ENCODE results near the gene GCGR. TPM values are rescaled to one million over a fixed set of nuclear protein-coding genes. Genes with fewer than 3 reads are reported as not detected.
A peak's percentile ranks its signal among the peaks of the same experiment; 100 is the strongest.

The GCGR gene
- total RNA-seq, 4 donors from 2014 or later = 1.8 to 14.7 (median 8.1) TPM

- Histone ChIP-seq H3K9me3 (no peaks in the 10 kb centered on the region), H3K27me3 (no peaks in the 10 kb centered on the region), H3K4me3 (no peak overlapping the region), H3K27ac (no peak overlapping the region), H3K36me3 (peaks cover 0 to 47% (median 0%) of the 10 kb centered on the region in 3 donors), H3K4me1 (peaks cover 0 to 47% (median 6%) of the 10 kb centered on the region in 4 donors)
- DNase-seq (ENCODE audit: low spot score in 2 of 2) = no peak
- 63 to 87% methylated on average over 5 to 9 of the region's 11 CpGs for WGBS, 2 donors
- no peak for TF ChIP-seq EP300 (IDR thresholded peaks at IDR 0.05)
- TF ChIP-seq POLR2A (IDR thresholded peaks at IDR 0.05) = no peak
- TF ChIP-seq CTCF (IDR thresholded peaks at IDR 0.05) = no peak
Measured at GRCh38 chr17:81824595-81824994, 20.6 kb downstream of the GCGR start.

DNA sequence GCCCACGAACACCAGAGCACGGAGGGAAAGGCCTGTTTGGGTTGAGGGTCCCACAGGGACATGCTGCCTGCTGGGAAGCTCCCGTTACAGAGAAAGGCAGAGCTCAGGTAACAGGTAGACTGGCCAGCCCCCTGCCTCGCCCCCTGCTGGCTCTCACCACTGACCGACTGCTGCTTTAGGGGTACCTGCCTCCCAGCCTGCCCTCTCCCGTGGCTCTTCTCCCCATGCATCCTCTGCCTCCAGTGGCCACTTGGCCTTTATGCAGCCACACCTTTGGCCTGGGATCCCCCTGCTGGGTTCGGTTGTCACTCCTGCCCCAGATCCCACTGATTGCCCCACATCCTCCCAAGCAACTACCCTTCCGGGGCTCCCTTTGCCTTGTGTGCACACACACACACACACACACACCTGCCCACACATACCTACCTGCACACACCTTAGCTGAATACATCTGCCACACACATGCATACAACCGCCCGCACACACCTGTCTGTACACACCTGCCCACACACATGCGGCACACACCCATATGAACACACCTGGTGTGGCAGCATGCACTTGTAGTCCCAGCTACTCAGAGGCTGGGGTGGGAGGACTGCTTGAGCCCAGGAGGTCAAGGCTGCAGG is 22.0 kb downstream of the GCGR start:
- no peak overlapping the region for H3K27ac ChIP-seq
- peaks cover 0 to 52% (median 0%) of the 10 kb centered on the region in 3 donors for H3K36me3 ChIP-seq
- H3K4me1 ChIP-seq = peaks cover 0 to 55% (median 6%) of the 10 kb centered on the region in 4 donors
- H3K9me3 ChIP-seq = no peaks in the 10 kb centered on the region
- H3K27me3 ChIP-seq = no peaks in the 10 kb centered on the region
- TF ChIP-seq POLR2A (IDR thresholded peaks at IDR 0.05) (no peak), EP300 (IDR thresholded peaks at IDR 0.05) (no peak), CTCF (IDR thresholded peaks at IDR 0.05) (no peak)
- no peak overlapping the region for H3K4me3 ChIP-seq
- DNase-seq (ENCODE audit: low spot score in 2 of 2) = no peak
- WGBS, 2 donors = 81 to 83% methylated on average over 11 of the region's 11 CpGs

GRCh38 chr17:81828656-81829055 is 24.7 kb downstream of the GCGR start:
- TF ChIP-seq POLR2A (IDR thresholded peaks at IDR 0.05) = no peak
- no peak for TF ChIP-seq CTCF (IDR thresholded peaks at IDR 0.05)
- no peak for TF ChIP-seq EP300 (IDR thresholded peaks at IDR 0.05)
- Histone ChIP-seq H3K4me3 (no peak overlapping the region), H3K27ac (peak overlapping the region in 1 of 4 donors; percentile 36), H3K27me3 (no peaks in the 10 kb centered on the region), H3K4me1 (peaks cover 0 to 47% (median 15%) of the 10 kb centered on the region in 4 donors), H3K36me3 (peaks cover 0 to 26% (median 0%) of the 10 kb centered on the region in 3 donors), H3K9me3 (no peaks in the 10 kb centered on the region)
- no peak for DNase-seq (ENCODE audit: low spot score in 2 of 2)
- 42 to 65% methylated on average over 7 of the region's 7 CpGs for WGBS, 2 donors

- H3K27ac ChIP-seq = peak overlapping the region in 1 of 4 donors; percentile 36
- H3K4me1 ChIP-seq = peaks cover 0 to 57% (median 20%) of the 10 kb centered on the region in 4 donors
- peaks cover 0 to 14% (median 0%) of the 10 kb centered on the region in 3 donors for H3K36me3 ChIP-seq
- no peak for DNase-seq (ENCODE audit: low spot score in 2 of 2)
- WGBS, 2 donors = 90% methylated on average over 6 of the region's 6 CpGs
- H3K4me3 ChIP-seq = no peak overlapping the region
- TF ChIP-seq CTCF (IDR thresholded peaks at IDR 0.05) = no peak
- no peak for TF ChIP-seq EP300 (IDR thresholded peaks at IDR 0.05)
- TF ChIP-seq POLR2A (IDR thresholded peaks at IDR 0.05) = no peak
- no peaks in the 10 kb centered on the region for H3K9me3 ChIP-seq
- H3K27me3 ChIP-seq = no peaks in the 10 kb centered on the region
Measured at GRCh38 chr17:81829858-81830257, 25.9 kb downstream of the GCGR start.

- H3K27ac ChIP-seq = peak overlapping the region; percentile 79 to 97 (median 92)
- TF ChIP-seq EP300 (IDR thresholded peaks at IDR 0.05) (no peak), POLR2A (IDR thresholded peaks at IDR 0.05) (no peak), CTCF (IDR thresholded peaks at IDR 0.05) (no peak)
- 69 to 78% methylated on average over 6 to 7 of the region's 7 CpGs for WGBS, 2 donors
Measured at GRCh38 chr17:81831563-81831956, 27.6 kb downstream of the GCGR start.

More at GRCh38 chr17:81831563-81831956, 27.6 kb downstream of the GCGR start:
- peaks cover 0 to 57% (median 20%) of the 10 kb centered on the region in 4 donors for H3K4me1 ChIP-seq
- H3K36me3 ChIP-seq = peaks cover 0 to 6% (median 0%) of the 10 kb centered on the region in 3 donors
- H3K27me3 ChIP-seq = no peaks in the 10 kb centered on the region
- no peak for DNase-seq (ENCODE audit: low spot score in 2 of 2)
- no peaks in the 10 kb centered on the region for H3K9me3 ChIP-seq
- peak overlapping the region in 1 of 4 donors; percentile 77 for H3K4me3 ChIP-seq

Measured in tibial nerve (tissue), 4 donors.